Fibroblast of lung (primary cell): ENCODE measurements around the gene NEBL.

ENCODE experiments used
- CTCF ChIP-seq, 2 donors: IDR thresholded peaks in 1 of 2; conservative IDR thresholded peaks in 1 of 2; 1 replicate in 1 of 2; 2 replicates in 1 of 2; pipeline ENCODE4 v1.5.1; 2011 to 2012; ENCODE audit warnings: low read length in 2 of 2, control low read depth in 1 of 2, inconsistent platforms in 1 of 2, low read depth in 1 of 2, mild to moderate bottlenecking in 1 of 2
- EZH2 ChIP-seq: IDR thresholded peaks from 2 replicates; pipeline ENCODE4 v1.5.1; 2012; ENCODE audit warnings: low read length, control low read depth, mild to moderate bottlenecking; ENCODE audit errors: missing control alignments

- TF ChIP-seq CTCF (conservative IDR thresholded peaks at IDR 0.05 in 1 of 2, IDR thresholded peaks at IDR 0.05 in 1 of 2; ENCODE audit: low read depth in 1 of 2, low read length in 2 of 2), result no peak
- no peak for TF ChIP-seq EZH2
These were observed 160.0 kb downstream of the NEBL start for GRCh38 chr10:20737107-20737506.
